ENCODE data around the gene TFG. TPM values are rescaled to one million over a fixed set of nuclear protein-coding genes. Genes with fewer than 3 reads are reported as not detected.

TFG gene
- total and polyA plus RNA-seq, 10 of the 15 experiments (the other 5 are each of a cell fraction or from before 2014, with no cell fraction given), result 29.3 to 126 (median 57.6) TPM

DNA sequence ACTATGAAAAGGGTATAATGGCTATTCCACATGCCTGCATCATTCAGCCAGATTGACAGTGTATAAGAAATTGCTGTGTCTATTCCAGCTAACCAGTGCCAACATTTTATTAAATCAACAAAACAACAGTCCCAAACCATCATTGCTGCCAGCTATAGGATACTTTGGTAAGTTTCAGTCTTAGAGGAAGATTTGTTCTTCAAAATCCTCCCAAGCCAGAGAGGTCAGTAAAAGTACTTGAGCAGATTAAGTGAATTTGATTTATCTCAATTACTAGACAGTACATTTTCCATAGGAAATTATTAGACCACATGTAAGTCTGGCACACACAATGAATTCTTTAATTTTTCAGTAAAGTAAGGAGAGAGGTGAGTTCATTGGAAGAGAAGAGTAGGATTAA lies 50.7 kb downstream of the TFG start:
- intact Hi-C loops (cut with micrococcal nuclease; ENCODE audit: unreplicated experiment), result no loop called here
- H3K9ac ChIP-seq (ENCODE audit: control insufficient read depth, insufficient read depth, low read length), result no peak overlapping the region
- FAIRE-seq (no peak), DNase-seq (ENCODE audit: low read depth, low spot score) (no peak), ATAC-seq (no peak)
- SMC1A ChIA-PET (ENCODE audit: uncharacterized antibody, unreplicated experiment), result interaction anchor here (0.8 to 2.0 kb wide), 7 partner anchors 10 to 310 kb away, joined by 3 to 6 read pairs (median 4); no protein-coding TSS in a partner anchor
- no peak overlapping the region for H3K4me2 ChIP-seq (ENCODE audit: control insufficient read depth, insufficient read depth)
- H3K9me3 ChIP-seq (replicated peaks; ENCODE audit: control insufficient read depth, insufficient read depth, low read length), result no peaks in the 10 kb centered on the region
- H3K27me3 ChIP-seq (replicated peaks in 1 of 2; ENCODE audit: control insufficient read depth in 2 of 2, insufficient read depth in 2 of 2, low read length in 1 of 2), result no peaks in the 10 kb centered on the region
- CTCF ChIA-PET, result interaction anchor here (0.6 to 3.7 kb wide), 8 partner anchors 9 to 298 kb away, joined by 3 to 16 read pairs (median 5); no protein-coding TSS in a partner anchor
- BruUV-seq (replicated peaks), result no TSS peak
- no peak overlapping the region for H2AFZ ChIP-seq (ENCODE audit: control insufficient read depth, low read depth, low read length)
- no peaks in the 10 kb centered on the region for H3K79me2 ChIP-seq (ENCODE audit: control insufficient read depth, insufficient read depth, low read length)
- in situ Hi-C loops (cut with MboI), result no loop called here
- H4K20me1 ChIP-seq (ENCODE audit: control insufficient read depth, insufficient read depth), result no peaks in the 10 kb centered on the region
- POLR2A ChIA-PET, result no interaction called here
- no peak overlapping the region for H3K27ac ChIP-seq (ENCODE audit: control insufficient read depth, insufficient read depth)
- H3K4me3 ChIP-seq, result no peak overlapping the region
- H3K36me3 ChIP-seq (ENCODE audit: control insufficient read depth in 2 of 2, insufficient read depth in 2 of 2, low read length in 1 of 2), result peaks cover 0 to 3% of the 10 kb centered on the region in 2 experiments; a peak in 1 of 4 replicates
- RAD21 ChIA-PET (ENCODE audit: unreplicated experiment), result interaction anchor here (3.6 kb wide), 1 partner anchor 297 kb away, joined by 11 read pairs; no protein-coding TSS in a partner anchor
- H3K4me1 ChIP-seq (ENCODE audit: control insufficient read depth, insufficient read depth, low read length), result no peaks in the 10 kb centered on the region
- TF ChIP-seq SIX5 (IDR thresholded peaks at IDR 0.05; ENCODE audit: low read depth, low read length, severe bottlenecking) (no peak), FOS (IDR thresholded peaks at IDR 0.05; ENCODE audit: borderline replicate concordance, extremely low read depth, insufficient read length) (no peak), CREM (IDR thresholded peaks at IDR 0.05; ENCODE audit: low read depth) (no peak), DPF2 (IDR thresholded peaks at IDR 0.05) (no peak), EGR1 (IDR thresholded peaks at IDR 0.05; ENCODE audit: borderline replicate concordance in 1 of 2, low read depth in 2 of 2, low read length in 2 of 2) (no peak), EED (IDR thresholded peaks at IDR 0.05; ENCODE audit: low read depth) (no peak), IKZF1 (conservative IDR thresholded peaks at IDR 0.05) (no peak)
- TF ChIP-seq, protein P1, sequence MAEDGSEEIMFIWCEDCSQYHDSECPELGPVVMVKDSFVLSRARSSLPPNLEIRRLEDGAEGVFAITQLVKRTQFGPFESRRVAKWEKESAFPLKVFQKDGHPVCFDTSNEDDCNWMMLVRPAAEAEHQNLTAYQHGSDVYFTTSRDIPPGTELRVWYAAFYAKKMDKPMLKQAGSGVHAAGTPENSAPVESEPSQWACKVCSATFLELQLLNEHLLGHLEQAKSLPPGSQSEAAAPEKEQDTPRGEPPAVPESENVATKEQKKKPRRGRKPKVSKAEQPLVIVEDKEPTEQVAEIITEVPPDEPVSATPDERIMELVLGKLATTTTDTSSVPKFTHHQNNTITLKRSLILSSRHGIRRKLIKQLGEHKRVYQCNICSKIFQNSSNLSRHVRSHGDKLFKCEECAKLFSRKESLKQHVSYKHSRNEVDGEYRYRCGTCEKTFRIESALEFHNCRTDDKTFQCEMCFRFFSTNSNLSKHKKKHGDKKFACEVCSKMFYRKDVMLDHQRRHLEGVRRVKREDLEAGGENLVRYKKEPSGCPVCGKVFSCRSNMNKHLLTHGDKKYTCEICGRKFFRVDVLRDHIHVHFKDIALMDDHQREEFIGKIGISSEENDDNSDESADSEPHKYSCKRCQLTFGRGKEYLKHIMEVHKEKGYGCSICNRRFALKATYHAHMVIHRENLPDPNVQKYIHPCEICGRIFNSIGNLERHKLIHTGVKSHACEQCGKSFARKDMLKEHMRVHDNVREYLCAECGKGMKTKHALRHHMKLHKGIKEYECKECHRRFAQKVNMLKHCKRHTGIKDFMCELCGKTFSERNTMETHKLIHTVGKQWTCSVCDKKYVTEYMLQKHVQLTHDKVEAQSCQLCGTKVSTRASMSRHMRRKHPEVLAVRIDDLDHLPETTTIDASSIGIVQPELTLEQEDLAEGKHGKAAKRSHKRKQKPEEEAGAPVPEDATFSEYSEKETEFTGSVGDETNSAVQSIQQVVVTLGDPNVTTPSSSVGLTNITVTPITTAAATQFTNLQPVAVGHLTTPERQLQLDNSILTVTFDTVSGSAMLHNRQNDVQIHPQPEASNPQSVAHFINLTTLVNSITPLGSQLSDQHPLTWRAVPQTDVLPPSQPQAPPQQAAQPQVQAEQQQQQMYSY (CRISPR knock-in tag; IDR thresholded peaks at IDR 0.05), result no peak
- TF ChIP-seq, protein P2, sequence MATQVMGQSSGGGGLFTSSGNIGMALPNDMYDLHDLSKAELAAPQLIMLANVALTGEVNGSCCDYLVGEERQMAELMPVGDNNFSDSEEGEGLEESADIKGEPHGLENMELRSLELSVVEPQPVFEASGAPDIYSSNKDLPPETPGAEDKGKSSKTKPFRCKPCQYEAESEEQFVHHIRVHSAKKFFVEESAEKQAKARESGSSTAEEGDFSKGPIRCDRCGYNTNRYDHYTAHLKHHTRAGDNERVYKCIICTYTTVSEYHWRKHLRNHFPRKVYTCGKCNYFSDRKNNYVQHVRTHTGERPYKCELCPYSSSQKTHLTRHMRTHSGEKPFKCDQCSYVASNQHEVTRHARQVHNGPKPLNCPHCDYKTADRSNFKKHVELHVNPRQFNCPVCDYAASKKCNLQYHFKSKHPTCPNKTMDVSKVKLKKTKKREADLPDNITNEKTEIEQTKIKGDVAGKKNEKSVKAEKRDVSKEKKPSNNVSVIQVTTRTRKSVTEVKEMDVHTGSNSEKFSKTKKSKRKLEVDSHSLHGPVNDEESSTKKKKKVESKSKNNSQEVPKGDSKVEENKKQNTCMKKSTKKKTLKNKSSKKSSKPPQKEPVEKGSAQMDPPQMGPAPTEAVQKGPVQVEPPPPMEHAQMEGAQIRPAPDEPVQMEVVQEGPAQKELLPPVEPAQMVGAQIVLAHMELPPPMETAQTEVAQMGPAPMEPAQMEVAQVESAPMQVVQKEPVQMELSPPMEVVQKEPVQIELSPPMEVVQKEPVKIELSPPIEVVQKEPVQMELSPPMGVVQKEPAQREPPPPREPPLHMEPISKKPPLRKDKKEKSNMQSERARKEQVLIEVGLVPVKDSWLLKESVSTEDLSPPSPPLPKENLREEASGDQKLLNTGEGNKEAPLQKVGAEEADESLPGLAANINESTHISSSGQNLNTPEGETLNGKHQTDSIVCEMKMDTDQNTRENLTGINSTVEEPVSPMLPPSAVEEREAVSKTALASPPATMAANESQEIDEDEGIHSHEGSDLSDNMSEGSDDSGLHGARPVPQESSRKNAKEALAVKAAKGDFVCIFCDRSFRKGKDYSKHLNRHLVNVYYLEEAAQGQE (IDR thresholded peaks at IDR 0.05; ENCODE audit: low read depth, low read length), result no peak
